Right hindlimb (tissue), 1 donor: ENCODE results near the gene DHX16.

Source experiments
- DNase-seq: peaks from one replicate; pipeline ENCODE4 v3.0.0-alpha.2; 2018

DHX16 gene

GRCh38 chr6:30626484-30627366 is 46.1 kb downstream of the DHX16 start, which contains the start of gene ATAT1:
TSS of gene ATAT1 (plus strand) at chr6:30626874.
- DNase-seq, result peak; percentile 94

- no peak for DNase-seq
Measured at GRCh38 chr6:30625511-30625910, 47.3 kb downstream of the DHX16 start.

- DNase-seq, result no peak
Measured at GRCh38 chr6:30619561-30619960, 53.2 kb downstream of the DHX16 start.

GRCh38 chr6:30618270-30618797 is 54.5 kb downstream of the DHX16 start:
- no peak for DNase-seq

GRCh38 chr6:30617565-30618269 is 55.1 kb downstream of the DHX16 start, which contains the start of gene MRPS18B:
TSS of gene MRPS18B (plus strand) at chr6:30617840. CDS start at chr6:30617866, 26 bp downstream.
- DNase-seq, result peak; percentile 99

- peak; percentile 100 for DNase-seq
Measured at GRCh38 chr6:30616811-30617564, 55.8 kb downstream of the DHX16 start, which contains the start of gene PPP1R10. TSS of gene PPP1R10 (minus strand) at chr6:30617243. CDS start at chr6:30609944, 7,299 bp downstream.

GRCh38 chr6:30615958-30616810 is 56.6 kb downstream of the DHX16 start:
- DNase-seq, result peak; percentile 61

GRCh38 chr6:30615219-30615957 is 57.4 kb downstream of the DHX16 start:
- DNase-seq, result peak; percentile 87

- peak; percentile 95 for DNase-seq
Measured at GRCh38 chr6:30614843-30615218, 58.0 kb downstream of the DHX16 start.

- no peak for DNase-seq
Measured at GRCh38 chr6:30614044-30614842, 58.6 kb downstream of the DHX16 start.

- DNase-seq, result no peak
Measured at GRCh38 chr6:30613251-30614043, 59.4 kb downstream of the DHX16 start.

GRCh38 chr6:30612687-30613248 is 60.0 kb downstream of the DHX16 start:
- no peak for DNase-seq

- DNase-seq, result no peak
Measured at GRCh38 chr6:30612213-30612612, 60.6 kb downstream of the DHX16 start.

GRCh38 chr6:30611856-30612194 is 61.0 kb downstream of the DHX16 start:
- DNase-seq, result no peak

- DNase-seq, result no peak
Measured at GRCh38 chr6:30611150-30611855, 61.5 kb downstream of the DHX16 start.

GRCh38 chr6:30610065-30610464 is 62.7 kb downstream of the DHX16 start:
- DNase-seq, result no peak

GRCh38 chr6:30603961-30604360 is 68.8 kb downstream of the DHX16 start:
- no peak for DNase-seq
